Thyroid gland (tissue), 4 donors: ENCODE data around the gene MAP2K1. TPM values are rescaled to one million over a fixed set of nuclear protein-coding genes. Genes with fewer than 3 reads are reported as not detected.

Experiments used
- DNase-seq, 2 donors: peaks; one replicate each; pipeline ENCODE4 v3.0.0-alpha.2; 2019
- H3K27ac ChIP-seq, 3 donors: fragments of 200-600 bp; sonication (generic); 1 replicate in 2 of 3; 2 replicates in 1 of 3; pipeline ENCODE4 v1.5.1; 2016 to 2019; ENCODE audit warnings: mild to moderate bottlenecking in 1 of 3, moderate library complexity in 1 of 3
- H3K27me3 ChIP-seq: fragments of 200-600 bp; sonication (generic); one replicate; pipeline ENCODE4 v1.5.1; 2019
- H3K36me3 ChIP-seq, 2 donors: fragments of 200-600 bp; sonication (generic); one replicate each; pipeline ENCODE4 v1.5.1; 2016 to 2019
- H3K4me1 ChIP-seq, 2 donors: fragments of 200-600 bp; sonication (generic); one replicate each; pipeline ENCODE4 v1.5.1; 2017 to 2019
- H3K4me3 ChIP-seq, 3 donors: fragments of 200-600 bp; sonication (generic); replicated peaks in 1 of 3; 1 replicate in 2 of 3; 2 replicates in 1 of 3; pipeline ENCODE4 v1.5.1; 2016; ENCODE audit warnings: mild to moderate bottlenecking in 1 of 3
- H3K9me3 ChIP-seq: fragments of 200-600 bp; sonication (generic); one replicate; pipeline ENCODE4 v1.5.1; 2017
- CTCF ChIP-seq, 6 experiments: fragments of 200-600 bp in 3 of 6; fragments of 450-650 bp in 3 of 6; sonication (generic) in 3 of 6; IDR thresholded peaks; one replicate each; pipeline ENCODE4 v1.5.1; 2016 to 2019; ENCODE audit warnings: antibody characterized with exemption in 6 of 6, mild to moderate bottlenecking in 2 of 6, inconsistent platforms in 1 of 6, moderate library complexity in 1 of 6
- POLR2A ChIP-seq, 2 donors: fragments of 450-650 bp; IDR thresholded peaks; one replicate each; pipeline ENCODE4 v1.6.1; 2017; ENCODE audit warnings: antibody characterized with exemption in 2 of 2, mild to moderate bottlenecking in 2 of 2, moderate library complexity in 1 of 2
- WGBS, 2 donors: methylation state at CpG; one replicate each; pipeline ENCODE4 v1.1.5; 2017; 5-methylcytosine and 5-hydroxymethylcytosine counted together
- intact Hi-C: fragments of 100-400 bp; cut with DNase I; formaldehyde crosslinking; loops from one replicate; pipeline ENCODE4 v1.15.1; 2023
- total RNA-seq, 4 donors: library from RNA; depleted of rRNA; stranded (reverse); fragments of >200 nt; gene quantifications; one replicate each; pipeline ENCODE4 v1.2.3, GENCODE V29; 2016

Gene MAP2K1
- total RNA-seq, 4 donors from 2014 or later: 18.1 to 25.4 (median 25.3) TPM

GRCh38 chr15:66413579-66413978 is 26.9 kb downstream of the MAP2K1 start:
- DNase-seq: no peak
- Histone ChIP-seq H3K36me3 (no peaks in the 10 kb centered on the region), H3K4me3 (no peak overlapping the region), H3K27ac (no peak overlapping the region), H3K4me1 (peaks cover 0 to 32% of the 10 kb centered on the region in 2 donors), H3K27me3 (no peaks in the 10 kb centered on the region), H3K9me3 (no peaks in the 10 kb centered on the region)
- no peak for TF ChIP-seq CTCF (IDR thresholded peaks at IDR 0.05)
- no peak for TF ChIP-seq POLR2A (IDR thresholded peaks at IDR 0.05)
- intact Hi-C loops: no loop called here
- WGBS, 2 donors: 94 to 96% methylated on average over 1 of the region's 1 CpG

GRCh38 chr15:66415360-66415759 is 28.6 kb downstream of the MAP2K1 start:
- DNase-seq: no peak
- Histone ChIP-seq H3K27me3 (no peaks in the 10 kb centered on the region), H3K36me3 (no peaks in the 10 kb centered on the region), H3K4me1 (peaks cover 0 to 32% of the 10 kb centered on the region in 2 donors), H3K4me3 (no peak overlapping the region), H3K9me3 (no peaks in the 10 kb centered on the region), H3K27ac (no peak overlapping the region)
- intact Hi-C loops: no loop called here
- TF ChIP-seq CTCF (IDR thresholded peaks at IDR 0.05) (no peak), POLR2A (IDR thresholded peaks at IDR 0.05) (no peak)

- no peak for DNase-seq
- no peaks in the 10 kb centered on the region for H3K9me3 ChIP-seq
- peaks cover 0 to 21% of the 10 kb centered on the region in 2 donors for H3K4me1 ChIP-seq
- TF ChIP-seq POLR2A (IDR thresholded peaks at IDR 0.05): no peak
- TF ChIP-seq CTCF (IDR thresholded peaks at IDR 0.05): no peak
- WGBS, 2 donors: 59 to 69% methylated on average over 5 of the region's 5 CpGs
- intact Hi-C loops: no loop called here
- no peaks in the 10 kb centered on the region for H3K27me3 ChIP-seq
- H3K27ac ChIP-seq: no peak overlapping the region
- H3K4me3 ChIP-seq: no peak overlapping the region
- H3K36me3 ChIP-seq: no peaks in the 10 kb centered on the region
These were observed 31.0 kb downstream of the MAP2K1 start for GRCh38 chr15:66417736-66418135.

GRCh38 chr15:66419471-66419870 is 32.8 kb downstream of the MAP2K1 start:
- Histone ChIP-seq H3K27me3 (no peaks in the 10 kb centered on the region), H3K4me3 (no peak overlapping the region), H3K36me3 (no peaks in the 10 kb centered on the region), H3K27ac (no peak overlapping the region), H3K4me1 (peaks cover 0 to 21% of the 10 kb centered on the region in 2 donors), H3K9me3 (no peaks in the 10 kb centered on the region)
- TF ChIP-seq CTCF (IDR thresholded peaks at IDR 0.05) (no peak), POLR2A (IDR thresholded peaks at IDR 0.05) (no peak)
- 98 to 99% methylated on average over 3 of the region's 3 CpGs for WGBS, 2 donors
- intact Hi-C loops: no loop called here
- no peak for DNase-seq

GRCh38 chr15:66422347-66422746 is 35.6 kb downstream of the MAP2K1 start:
- no peak overlapping the region for H3K4me3 ChIP-seq
- no peak for DNase-seq
- no peaks in the 10 kb centered on the region for H3K27me3 ChIP-seq
- H3K4me1 ChIP-seq: peaks cover 0 to 7% of the 10 kb centered on the region in 2 donors
- no peak overlapping the region for H3K27ac ChIP-seq
- H3K36me3 ChIP-seq: no peaks in the 10 kb centered on the region
- intact Hi-C loops: no loop called here
- no peak for TF ChIP-seq POLR2A (IDR thresholded peaks at IDR 0.05)
- TF ChIP-seq CTCF (IDR thresholded peaks at IDR 0.05): no peak
- WGBS, 2 donors: 90 to 92% methylated on average over 4 of the region's 4 CpGs
- no peaks in the 10 kb centered on the region for H3K9me3 ChIP-seq
